Endothelial cell of umbilical vein (primary cell): ENCODE measurements around the gene DNAH1. TPM values are rescaled to one million over a fixed set of nuclear protein-coding genes. Genes with fewer than 3 reads are reported as not detected.
A peak's percentile ranks its signal among the peaks of the same experiment; 100 is the strongest.

Experiments used
- BruUV-seq: library from RNA; stranded (reverse); fragments of 400-500 nt; replicated peaks from 2 replicates; lab custom pipeline; 2021; lab: Mats Ljungman, UMichigan
- CTCF ChIA-PET: fragments of 300-600, 350-600 bp; sonication (Branson Sonifier 250); formaldehyde crosslinking; loops from one replicate; lab custom pipeline; 2021; ENCODE audit warnings: antibody characterized with exemption, inconsistent platforms; lab: Charles Lee
- POLR2A ChIA-PET: fragments of 300-600, 350-600 bp; sonication (Branson Sonifier 250); formaldehyde crosslinking; loops from one replicate; lab custom pipeline; 2021; ENCODE audit warnings: antibody characterized with exemption, inconsistent platforms; lab: Charles Lee
- DNase-seq: peaks from one replicate; pipeline ENCODE4 v3.0.0-alpha.2; 2011; ENCODE audit warnings: low read depth, low spot score
- FAIRE-seq: peaks from 2 replicates; lab custom pipeline; 2011; peaks lifted over from hg19 to GRCh38; lab: Jason Lieb, UNC
- H2AFZ ChIP-seq: 2 replicates; pipeline ENCODE4 v1.6.0; 2012; ENCODE audit warnings: low read depth, low read length, control low read depth, inconsistent platforms
- H3K27ac ChIP-seq: 2 replicates; pipeline ENCODE4 v1.5.1; 2011; ENCODE audit warnings: low read depth, mild to moderate bottlenecking, control low read depth, low read length, moderate library complexity; ENCODE audit not compliant: insufficient read depth
- H3K27me3 ChIP-seq, 2 experiments: 2 replicates each; pipeline versions ENCODE4 v1.6.0 to v1.6.1; 2011; ENCODE audit warnings: low read length in 2 of 2, mixed read lengths in 1 of 2; ENCODE audit not compliant: control insufficient read depth in 2 of 2, insufficient read depth in 2 of 2
- H3K36me3 ChIP-seq, 2 experiments: 2 replicates in 1 of 2; 3 replicates in 1 of 2; pipeline ENCODE4 v1.5.1; 2011; ENCODE audit warnings: low read length in 2 of 2, mild to moderate bottlenecking in 1 of 2, moderate library complexity in 1 of 2; ENCODE audit not compliant: control insufficient read depth in 2 of 2, insufficient read depth in 2 of 2; ENCODE audit errors: extremely low read depth in 1 of 2
- H3K4me1 ChIP-seq: 3 replicates; pipeline ENCODE4 v1.5.1; 2011; ENCODE audit warnings: mild to moderate bottlenecking, low read length; ENCODE audit not compliant: control insufficient read depth, insufficient read depth; ENCODE audit errors: extremely low read depth
- H3K4me2 ChIP-seq: 2 replicates; pipeline ENCODE4 v1.6.1; 2011; ENCODE audit warnings: low read length, control low read depth, mixed read lengths; ENCODE audit not compliant: insufficient read depth
- H3K4me3 ChIP-seq, 3 experiments: fragments of 200-600 bp in 1 of 3; sonication (generic), shearing (Covaris generic) in 1 of 3; replicated peaks in 1 of 3; 2 replicates each; pipeline ENCODE4 v1.5.1; 2011 to 2016; ENCODE audit warnings: control low read depth in 3 of 3, low read length in 3 of 3, mild to moderate bottlenecking in 2 of 3, inconsistent platforms in 1 of 3, low read depth in 1 of 3, moderate library complexity in 1 of 3; ENCODE audit not compliant: insufficient read depth in 1 of 3
- H3K79me2 ChIP-seq: 2 replicates; pipeline ENCODE4 v1.6.0; 2012; ENCODE audit warnings: low read length, inconsistent platforms; ENCODE audit not compliant: control insufficient read depth, insufficient read depth
- H3K9ac ChIP-seq: replicated peaks from 2 replicates; pipeline ENCODE3; 2011; ENCODE audit warnings: low read length, control low read depth; ENCODE audit not compliant: insufficient read depth; ENCODE audit errors: extremely low read depth
- H3K9me1 ChIP-seq: replicated peaks from 3 replicates; pipeline ENCODE4 v1.6.0; 2011; ENCODE audit warnings: mild to moderate bottlenecking, low read length; ENCODE audit not compliant: control insufficient read depth, insufficient read depth; ENCODE audit errors: extremely low read depth
- H3K9me3 ChIP-seq: replicated peaks from 2 replicates; pipeline ENCODE4 v1.5.1; 2012; ENCODE audit warnings: low read length, inconsistent platforms; ENCODE audit not compliant: control insufficient read depth, insufficient read depth
- H4K20me1 ChIP-seq: replicated peaks from 2 replicates; pipeline ENCODE3; 2011; ENCODE audit warnings: mild to moderate bottlenecking, low read length; ENCODE audit not compliant: control insufficient read depth, insufficient read depth; ENCODE audit errors: extremely low read depth
- EZH2 ChIP-seq: IDR thresholded peaks from 2 replicates; pipeline ENCODE4 v1.6.1; 2012; ENCODE audit warnings: borderline replicate concordance, low read depth, mild to moderate bottlenecking, moderate library complexity, low read length, inconsistent platforms; ENCODE audit not compliant: severe bottlenecking
- FOS ChIP-seq: IDR thresholded peaks from 2 replicates; pipeline ENCODE4 v1.6.1; 2011; ENCODE audit warnings: mild to moderate bottlenecking, low read length, moderate library complexity, borderline replicate concordance; ENCODE audit not compliant: insufficient read depth
- GATA2 ChIP-seq: IDR thresholded peaks from 2 replicates; pipeline ENCODE4 v1.7.0; 2011; ENCODE audit warnings: low read depth, mild to moderate bottlenecking, moderate library complexity, mixed read lengths, low read length; ENCODE audit not compliant: insufficient read length, insufficient read depth
- JUN ChIP-seq: IDR thresholded peaks from 2 replicates; pipeline ENCODE4 v1.6.1; 2011; ENCODE audit warnings: borderline replicate concordance, low read depth; ENCODE audit not compliant: insufficient read length, insufficient read depth
- MYC ChIP-seq: IDR thresholded peaks from one replicate; pipeline ENCODE4 v1.6.1; 2011; ENCODE audit warnings: mild to moderate bottlenecking, low read depth, low read length
- POLR2A ChIP-seq: IDR thresholded peaks from 2 replicates; pipeline ENCODE4 v1.6.1; 2012; ENCODE audit warnings: low read depth, mild to moderate bottlenecking, control low read depth, low read length
- POLR2AphosphoS5 ChIP-seq: IDR thresholded peaks from 2 replicates; pipeline ENCODE4 v1.6.1; 2012; ENCODE audit warnings: low read depth, mild to moderate bottlenecking, control low read depth, low read length, moderate library complexity; ENCODE audit not compliant: insufficient read depth
- dilution Hi-C: fragments of 300-500 bp; cut with MboI; formaldehyde crosslinking; loops from one replicate; pipeline ENCODE4 v1.15.0; 2019; ENCODE audit warnings: low sequenced_read_pairs; ENCODE audit not compliant: extremely low pct_ligation_motif_present
- intact Hi-C: fragments of 100-400 bp; cut with micrococcal nuclease; formaldehyde crosslinking; loops from one replicate; pipeline ENCODE4 v1.10.0; 2022
- polyA plus RNA-seq, 4 experiments: library from polyadenylated mRNA; depleted of rRNA in 3 of 4; stranded (reverse) in 3 of 4; unstranded in 1 of 4; fragments of >200 nt; gene quantifications; 2 replicates each; pipeline versions ENCODE4 v1.2.1 to v1.2.3, GENCODE V29; 2011 to 2012; ENCODE audit warnings: missing spikeins in 1 of 4
- total RNA-seq: library from RNA; stranded (reverse); gene quantifications from 2 replicates; pipeline ENCODE4 v1.2.3, GENCODE V29; 2021
- TF ChIP-seq, protein P1 (sequence below), 2 donors: IDR thresholded peaks; 1 replicate in 1 of 2; 2 replicates in 1 of 2; pipeline ENCODE4 v1.5.1; 2011; ENCODE audit warnings: low read length in 2 of 2, mild to moderate bottlenecking in 2 of 2, moderate library complexity in 2 of 2, control low read depth in 1 of 2, inconsistent platforms in 1 of 2, low read depth in 1 of 2; ENCODE audit not compliant: insufficient read depth in 1 of 2; ENCODE audit errors: extremely low read depth in 1 of 2
- TF ChIP-seq, protein P2 (sequence below): IDR thresholded peaks from 2 replicates; pipeline ENCODE4 v1.6.1; 2011; ENCODE audit not compliant: insufficient read depth, insufficient read length

The DNAH1 gene
- total and polyA plus RNA-seq, 2 donors (not counting 3 experiments of a cell fraction or from before 2014, with no cell fraction given), result 5.8 to 6.0 TPM

DNA sequence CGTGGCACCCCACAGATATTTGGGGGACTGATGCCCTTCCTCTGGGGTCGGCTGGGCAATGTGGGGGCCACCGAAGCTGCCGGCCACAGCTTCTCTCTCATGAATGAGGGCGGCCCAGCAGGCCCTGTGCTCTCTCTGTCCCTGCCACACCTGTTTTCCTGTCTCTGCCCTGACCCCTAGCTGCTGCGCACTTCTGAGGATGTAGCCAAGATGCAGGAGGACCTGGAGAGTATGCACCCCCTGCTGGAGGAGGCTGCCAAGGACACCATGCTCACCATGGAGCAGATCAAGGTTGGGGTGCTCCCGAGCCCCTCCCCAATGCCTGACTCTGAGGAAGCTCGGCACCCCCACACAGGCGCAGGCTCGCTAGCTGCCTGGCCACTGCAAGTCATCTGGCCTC is 69.0 kb downstream of the DNAH1 start:
- Histone ChIP-seq H3K79me2 (no peaks in the 10 kb centered on the region), H3K4me3 (no peak overlapping the region), H3K36me3 (no peaks in the 10 kb centered on the region), H3K4me1 (no peaks in the 10 kb centered on the region), H3K4me2 (no peak overlapping the region), H3K27me3 (no peaks in the 10 kb centered on the region), H3K9me3 (no peaks in the 10 kb centered on the region), H4K20me1 (no peaks in the 10 kb centered on the region), H3K9ac (no peak overlapping the region), H3K27ac (no peak overlapping the region), H3K9me1 (no peaks in the 10 kb centered on the region), H2AFZ (no peak overlapping the region)
- ChIA-PET CTCF (interaction anchor here (0.7 to 3.5 kb wide), 16 partner anchors 10 to 381 kb away, joined by 3 to 17 read pairs (median 4); no protein-coding TSS in a partner anchor), POLR2A (no interaction called here)
- dilution Hi-C loops (no loop called here), intact Hi-C loops (loop anchor here (1.0 kb wide), 2 partner anchors 94 to 165 kb away; no protein-coding TSS in a partner anchor)
- no TSS peak for BruUV-seq
- FAIRE-seq (peak; percentile 52), DNase-seq (peak; percentile 26)
- TF ChIP-seq JUN, result no peak
- TF ChIP-seq, protein P1, sequence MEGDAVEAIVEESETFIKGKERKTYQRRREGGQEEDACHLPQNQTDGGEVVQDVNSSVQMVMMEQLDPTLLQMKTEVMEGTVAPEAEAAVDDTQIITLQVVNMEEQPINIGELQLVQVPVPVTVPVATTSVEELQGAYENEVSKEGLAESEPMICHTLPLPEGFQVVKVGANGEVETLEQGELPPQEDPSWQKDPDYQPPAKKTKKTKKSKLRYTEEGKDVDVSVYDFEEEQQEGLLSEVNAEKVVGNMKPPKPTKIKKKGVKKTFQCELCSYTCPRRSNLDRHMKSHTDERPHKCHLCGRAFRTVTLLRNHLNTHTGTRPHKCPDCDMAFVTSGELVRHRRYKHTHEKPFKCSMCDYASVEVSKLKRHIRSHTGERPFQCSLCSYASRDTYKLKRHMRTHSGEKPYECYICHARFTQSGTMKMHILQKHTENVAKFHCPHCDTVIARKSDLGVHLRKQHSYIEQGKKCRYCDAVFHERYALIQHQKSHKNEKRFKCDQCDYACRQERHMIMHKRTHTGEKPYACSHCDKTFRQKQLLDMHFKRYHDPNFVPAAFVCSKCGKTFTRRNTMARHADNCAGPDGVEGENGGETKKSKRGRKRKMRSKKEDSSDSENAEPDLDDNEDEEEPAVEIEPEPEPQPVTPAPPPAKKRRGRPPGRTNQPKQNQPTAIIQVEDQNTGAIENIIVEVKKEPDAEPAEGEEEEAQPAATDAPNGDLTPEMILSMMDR (IDR thresholded peaks at IDR 0.05; ENCODE audit: extremely low read depth in 1 of 2, insufficient read depth in 1 of 2, low read depth in 1 of 2, low read length in 2 of 2), result peak; percentile 50 to 64

DNA sequence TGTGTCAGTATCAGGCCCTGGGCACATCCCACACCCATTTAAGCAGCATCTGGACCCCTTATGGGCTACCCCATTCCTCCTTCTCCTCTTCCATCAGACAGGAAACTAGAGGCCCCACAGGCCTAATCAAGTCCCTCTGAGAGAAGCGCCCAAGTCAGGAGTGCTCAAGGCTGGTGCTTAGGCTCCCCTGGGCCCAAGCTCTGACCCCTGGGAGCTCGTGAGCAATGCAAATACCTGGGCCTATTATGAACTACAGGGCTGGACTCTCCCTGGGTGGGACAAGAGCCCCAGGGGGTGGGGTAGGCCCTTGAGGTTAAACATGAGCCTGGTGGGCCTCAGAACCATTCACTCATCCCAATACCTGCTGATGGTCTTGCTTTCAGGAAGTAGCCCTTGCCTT is 71.4 kb downstream of the DNAH1 start:
- H3K9ac ChIP-seq, result no peak overlapping the region
- CTCF ChIA-PET, result interaction anchor here (1.2 kb wide), 1 partner anchor 167 kb away, joined by 4 read pairs; no protein-coding TSS in a partner anchor
- no peak overlapping the region for H3K4me3 ChIP-seq
- no peaks in the 10 kb centered on the region for H3K9me3 ChIP-seq
- FAIRE-seq (no peak), DNase-seq (no peak)
- no peak for TF ChIP-seq MYC
- no peak for TF ChIP-seq EZH2
- TF ChIP-seq GATA2, result no peak
- TF ChIP-seq, protein P1 (IDR thresholded peaks at IDR 0.05; ENCODE audit: extremely low read depth in 1 of 2, insufficient read depth in 1 of 2, low read depth in 1 of 2, low read length in 2 of 2), result no peak
- TF ChIP-seq, protein P2, sequence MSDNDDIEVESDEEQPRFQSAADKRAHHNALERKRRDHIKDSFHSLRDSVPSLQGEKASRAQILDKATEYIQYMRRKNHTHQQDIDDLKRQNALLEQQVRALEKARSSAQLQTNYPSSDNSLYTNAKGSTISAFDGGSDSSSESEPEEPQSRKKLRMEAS, result no peak
- TF ChIP-seq POLR2A, result no peak
- TF ChIP-seq FOS, result no peak
- no peak for TF ChIP-seq POLR2AphosphoS5
- TF ChIP-seq JUN, result no peak
- H2AFZ ChIP-seq, result no peak overlapping the region
- H3K27me3 ChIP-seq, result no peaks in the 10 kb centered on the region
- H3K9me1 ChIP-seq, result no peaks in the 10 kb centered on the region
- intact Hi-C loops (no loop called here), dilution Hi-C loops (no loop called here)
- no peaks in the 10 kb centered on the region for H3K36me3 ChIP-seq
- no peak overlapping the region for H3K4me2 ChIP-seq
- no peak overlapping the region for H3K27ac ChIP-seq
- BruUV-seq, result no TSS peak
- POLR2A ChIA-PET, result no interaction called here
- no peaks in the 10 kb centered on the region for H3K79me2 ChIP-seq
- no peaks in the 10 kb centered on the region for H3K4me1 ChIP-seq
- H4K20me1 ChIP-seq, result no peaks in the 10 kb centered on the region
